GM23338 (cell line): Measurements from ENCODE around the gene KRT1. TPM values are rescaled to one million over a fixed set of nuclear protein-coding genes. Genes with fewer than 3 reads are reported as not detected.
"Not testable (repeated sequence)": the region's sequence is repeated elsewhere in the genome, so short reads cannot be mapped to it uniquely, and the experiment has no call there.

Source experiments
- ATAC-seq: fragments of 200-7000 bp; cut with Tn5 transposase; 3 replicates; pipeline ENCODE4 v1.9.1; 2020
- DNase-seq: peaks from one replicate; pipeline ENCODE4 v3.0.0-alpha.2; 2015; ENCODE audit warnings: low spot score
- H2AFZ ChIP-seq: fragments of 200-600 bp; sonication (generic); 2 replicates; pipeline ENCODE4 v1.8.0; 2016; ENCODE audit warnings: antibody characterized with exemption, mild to moderate bottlenecking, moderate library complexity
- H3F3A ChIP-seq: fragments of 200-600 bp; sonication (generic); replicated peaks from 2 replicates; pipeline ENCODE4 v1.8.0; 2017; ENCODE audit warnings: antibody characterized with exemption, mixed run types, low read depth
- H3K27ac ChIP-seq: fragments of 200-600 bp; sonication (generic); 2 replicates; pipeline ENCODE4 v1.6.1; 2016; ENCODE audit warnings: low read depth
- H3K27me3 ChIP-seq: fragments of 200-600 bp; sonication (generic); 2 replicates; pipeline ENCODE4 v1.8.0; 2016; ENCODE audit warnings: mild to moderate bottlenecking, mixed run types, moderate library complexity; ENCODE audit not compliant: insufficient read depth
- H3K36me3 ChIP-seq: fragments of 200-600 bp; sonication (generic); 2 replicates; pipeline ENCODE4 v1.8.0; 2016; ENCODE audit warnings: mild to moderate bottlenecking; ENCODE audit not compliant: insufficient read depth
- H3K4me1 ChIP-seq: fragments of 200-600 bp; sonication (generic); 2 replicates; pipeline ENCODE4 v1.8.0; 2016; ENCODE audit warnings: mild to moderate bottlenecking, moderate library complexity; ENCODE audit not compliant: insufficient read depth
- H3K4me2 ChIP-seq: fragments of 200-600 bp; sonication (generic); 2 replicates; pipeline ENCODE4 v1.7.1; 2017; ENCODE audit warnings: mixed run types
- H3K4me3 ChIP-seq: fragments of 200-600 bp; sonication (generic); 2 replicates; pipeline ENCODE4 v1.6.1; 2016; ENCODE audit warnings: mixed run types
- H3K79me2 ChIP-seq: fragments of 200-600 bp; sonication (generic); replicated peaks from 2 replicates; pipeline ENCODE4 v1.8.0; 2017; ENCODE audit warnings: mild to moderate bottlenecking; ENCODE audit not compliant: insufficient read depth
- H3K9me2 ChIP-seq: fragments of 200-600 bp; sonication (generic); 2 replicates; pipeline ENCODE4 v1.8.0; 2017; ENCODE audit not compliant: insufficient read depth
- H4K20me1 ChIP-seq: fragments of 200-600 bp; sonication (generic); replicated peaks from 2 replicates; pipeline ENCODE4 v1.8.0; 2017; ENCODE audit warnings: mild to moderate bottlenecking; ENCODE audit not compliant: insufficient read depth
- H3K27ac Mint-ChIP-seq: 2 replicates; pipeline ENCODE4 v1.8.0; 2020; ENCODE audit warnings: inconsistent platforms, mild to moderate bottlenecking, moderate library complexity, mixed read lengths
- H3K27me3 Mint-ChIP-seq: 3 replicates; pipeline ENCODE4 v1.8.0; 2022; ENCODE audit warnings: low read depth, mild to moderate bottlenecking, moderate library complexity, mixed read lengths, inconsistent platforms; ENCODE audit not compliant: insufficient read depth, poor library complexity
- H3K36me3 Mint-ChIP-seq: 3 replicates; pipeline ENCODE4 v1.8.0; 2021; ENCODE audit warnings: low read depth, mild to moderate bottlenecking, inconsistent platforms, moderate library complexity, mixed read lengths
- H3K4me1 Mint-ChIP-seq: 3 replicates; pipeline ENCODE4 v1.8.0; 2020; ENCODE audit warnings: mild to moderate bottlenecking, inconsistent platforms, mixed read lengths
- H3K4me3 Mint-ChIP-seq: 3 replicates; pipeline ENCODE4 v1.8.0; 2021; ENCODE audit warnings: moderate library complexity, mild to moderate bottlenecking, inconsistent platforms, mixed read lengths
- H3K9me3 Mint-ChIP-seq: 3 replicates; pipeline ENCODE4 v1.8.0; 2020; ENCODE audit warnings: moderate library complexity, mild to moderate bottlenecking, inconsistent platforms, mixed read lengths
- EZH2 ChIP-seq: fragments of 200-600 bp; sonication (generic); IDR thresholded peaks from one replicate; pipeline ENCODE4 v1.8.0; 2017; ENCODE audit warnings: antibody characterized with exemption, mild to moderate bottlenecking, low read depth; ENCODE audit not compliant: unreplicated experiment
- JUNB ChIP-seq: IDR thresholded peaks from one replicate; pipeline ENCODE4 v1.6.1; 2016; ENCODE audit warnings: antibody characterized with exemption; ENCODE audit not compliant: unreplicated experiment
- NANOG ChIP-seq: IDR thresholded peaks from 2 replicates; pipeline ENCODE4 v1.6.1; 2016; ENCODE audit warnings: antibody characterized with exemption, borderline replicate concordance
- POLR2AphosphoS5 ChIP-seq: IDR thresholded peaks from 2 replicates; pipeline ENCODE4 v1.6.1; 2016; ENCODE audit warnings: antibody characterized with exemption, low read depth
- ZNF114 ChIP-seq: fragments of 250-450 bp; sonication (Bioruptor Pico); IDR thresholded peaks from 2 replicates; pipeline ENCODE4 v1.5.0; 2020; ENCODE audit warnings: mild to moderate bottlenecking, moderate library complexity
- polyA plus RNA-seq: library from polyadenylated mRNA; unstranded; fragments of >200 nt; fragmentation: Nextera tagmentation; extraction: Ambion mirVana; gene quantifications from 2 replicates; pipeline ENCODE4 v1.2.1, GENCODE V29; 2016
- total RNA-seq: library from RNA; depleted of rRNA; stranded (reverse); fragments of >200 nt; shearing (Covaris generic); gene quantifications from 2 replicates; pipeline ENCODE4 v1.2.3, GENCODE V29; 2014
- TF ChIP-seq, protein P1 (sequence below): fragments of 250-450 bp; sonication (Bioruptor Pico); IDR thresholded peaks from 2 replicates; pipeline ENCODE4 v1.5.0; 2020; ENCODE audit warnings: mild to moderate bottlenecking, moderate library complexity
- TF ChIP-seq, protein P2 (sequence below): IDR thresholded peaks from 2 replicates; pipeline ENCODE4 v1.6.1; 2016; ENCODE audit warnings: antibody characterized with exemption

The KRT1 gene
- total and polyA plus RNA-seq, 2 experiments from 2014 or later = not detected

- no peak for ATAC-seq
- no peak overlapping the region for H3K4me3 ChIP-seq
- no peak for DNase-seq
Measured at GRCh38 chr12:52670506-52670905, 9.7 kb downstream of the KRT1 start.

GRCh38 chr12:52669941-52670340, 10.3 kb downstream of the KRT1 start:
- H3K4me1 Mint-ChIP-seq = not testable (repeated sequence)

More at GRCh38 chr12:52670506-52670905, 9.7 kb downstream of the KRT1 start:
- Histone ChIP-seq H3K4me2 (no peak overlapping the region), H3K79me2 (no peaks in the 10 kb centered on the region), H3K36me3 (no peaks in the 10 kb centered on the region), H3K27me3 (no peaks in the 10 kb centered on the region), H3F3A (no peaks in the 10 kb centered on the region), H3K27ac (no peak overlapping the region), H3K4me1 (no peaks in the 10 kb centered on the region), H4K20me1 (no peaks in the 10 kb centered on the region), H2AFZ (no peak overlapping the region), H3K9me2 (no peaks in the 10 kb centered on the region)
- H3K9me3 Mint-ChIP-seq = no peaks in the 10 kb centered on the region
- H3K4me1 Mint-ChIP-seq = no peaks in the 10 kb centered on the region
- no peaks in the 10 kb centered on the region for H3K27me3 Mint-ChIP-seq
- no peak overlapping the region for H3K27ac Mint-ChIP-seq
- H3K36me3 Mint-ChIP-seq = no peaks in the 10 kb centered on the region
- TF ChIP-seq JUNB (no peak), NANOG (no peak), EZH2 (no peak), ZNF114 (no peak), POLR2AphosphoS5 (no peak)
- TF ChIP-seq, protein P1, sequence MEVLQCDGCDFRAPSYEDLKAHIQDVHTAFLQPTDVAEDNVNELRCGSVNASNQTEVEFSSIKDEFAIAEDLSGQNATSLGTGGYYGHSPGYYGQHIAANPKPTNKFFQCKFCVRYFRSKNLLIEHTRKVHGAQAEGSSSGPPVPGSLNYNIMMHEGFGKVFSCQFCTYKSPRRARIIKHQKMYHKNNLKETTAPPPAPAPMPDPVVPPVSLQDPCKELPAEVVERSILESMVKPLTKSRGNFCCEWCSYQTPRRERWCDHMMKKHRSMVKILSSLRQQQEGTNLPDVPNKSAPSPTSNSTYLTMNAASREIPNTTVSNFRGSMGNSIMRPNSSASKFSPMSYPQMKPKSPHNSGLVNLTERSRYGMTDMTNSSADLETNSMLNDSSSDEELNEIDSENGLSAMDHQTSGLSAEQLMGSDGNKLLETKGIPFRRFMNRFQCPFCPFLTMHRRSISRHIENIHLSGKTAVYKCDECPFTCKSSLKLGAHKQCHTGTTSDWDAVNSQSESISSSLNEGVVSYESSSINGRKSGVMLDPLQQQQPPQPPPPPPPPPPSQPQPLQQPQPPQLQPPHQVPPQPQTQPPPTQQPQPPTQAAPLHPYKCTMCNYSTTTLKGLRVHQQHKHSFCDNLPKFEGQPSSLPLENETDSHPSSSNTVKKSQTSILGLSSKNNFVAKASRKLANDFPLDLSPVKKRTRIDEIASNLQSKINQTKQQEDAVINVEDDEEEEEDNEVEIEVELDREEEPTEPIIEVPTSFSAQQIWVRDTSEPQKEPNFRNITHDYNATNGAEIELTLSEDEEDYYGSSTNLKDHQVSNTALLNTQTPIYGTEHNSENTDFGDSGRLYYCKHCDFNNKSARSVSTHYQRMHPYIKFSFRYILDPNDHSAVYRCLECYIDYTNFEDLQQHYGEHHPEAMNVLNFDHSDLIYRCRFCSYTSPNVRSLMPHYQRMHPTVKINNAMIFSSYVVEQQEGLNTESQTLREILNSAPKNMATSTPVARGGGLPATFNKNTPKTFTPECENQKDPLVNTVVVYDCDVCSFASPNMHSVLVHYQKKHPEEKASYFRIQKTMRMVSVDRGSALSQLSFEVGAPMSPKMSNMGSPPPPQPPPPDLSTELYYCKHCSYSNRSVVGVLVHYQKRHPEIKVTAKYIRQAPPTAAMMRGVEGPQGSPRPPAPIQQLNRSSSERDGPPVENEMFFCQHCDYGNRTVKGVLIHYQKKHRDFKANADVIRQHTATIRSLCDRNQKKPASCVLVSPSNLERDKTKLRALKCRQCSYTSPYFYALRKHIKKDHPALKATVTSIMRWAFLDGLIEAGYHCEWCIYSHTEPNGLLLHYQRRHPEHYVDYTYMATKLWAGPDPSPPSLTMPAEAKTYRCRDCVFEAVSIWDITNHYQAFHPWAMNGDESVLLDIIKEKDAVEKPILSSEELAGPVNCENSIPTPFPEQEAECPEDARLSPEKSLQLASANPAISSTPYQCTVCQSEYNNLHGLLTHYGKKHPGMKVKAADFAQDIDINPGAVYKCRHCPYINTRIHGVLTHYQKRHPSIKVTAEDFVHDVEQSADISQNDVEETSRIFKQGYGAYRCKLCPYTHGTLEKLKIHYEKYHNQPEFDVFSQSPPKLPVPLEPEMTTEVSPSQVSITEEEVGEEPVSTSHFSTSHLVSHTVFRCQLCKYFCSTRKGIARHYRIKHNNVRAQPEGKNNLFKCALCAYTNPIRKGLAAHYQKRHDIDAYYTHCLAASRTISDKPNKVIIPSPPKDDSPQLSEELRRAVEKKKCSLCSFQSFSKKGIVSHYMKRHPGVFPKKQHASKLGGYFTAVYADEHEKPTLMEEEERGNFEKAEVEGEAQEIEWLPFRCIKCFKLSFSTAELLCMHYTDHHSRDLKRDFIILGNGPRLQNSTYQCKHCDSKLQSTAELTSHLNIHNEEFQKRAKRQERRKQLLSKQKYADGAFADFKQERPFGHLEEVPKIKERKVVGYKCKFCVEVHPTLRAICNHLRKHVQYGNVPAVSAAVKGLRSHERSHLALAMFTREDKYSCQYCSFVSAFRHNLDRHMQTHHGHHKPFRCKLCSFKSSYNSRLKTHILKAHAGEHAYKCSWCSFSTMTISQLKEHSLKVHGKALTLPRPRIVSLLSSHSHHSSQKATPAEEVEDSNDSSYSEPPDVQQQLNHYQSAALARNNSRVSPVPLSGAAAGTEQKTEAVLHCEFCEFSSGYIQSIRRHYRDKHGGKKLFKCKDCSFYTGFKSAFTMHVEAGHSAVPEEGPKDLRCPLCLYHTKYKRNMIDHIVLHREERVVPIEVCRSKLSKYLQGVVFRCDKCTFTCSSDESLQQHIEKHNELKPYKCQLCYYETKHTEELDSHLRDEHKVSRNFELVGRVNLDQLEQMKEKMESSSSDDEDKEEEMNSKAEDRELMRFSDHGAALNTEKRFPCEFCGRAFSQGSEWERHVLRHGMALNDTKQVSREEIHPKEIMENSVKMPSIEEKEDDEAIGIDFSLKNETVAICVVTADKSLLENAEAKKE (CRISPR knock-in tag) = no peak
- TF ChIP-seq, protein P2, sequence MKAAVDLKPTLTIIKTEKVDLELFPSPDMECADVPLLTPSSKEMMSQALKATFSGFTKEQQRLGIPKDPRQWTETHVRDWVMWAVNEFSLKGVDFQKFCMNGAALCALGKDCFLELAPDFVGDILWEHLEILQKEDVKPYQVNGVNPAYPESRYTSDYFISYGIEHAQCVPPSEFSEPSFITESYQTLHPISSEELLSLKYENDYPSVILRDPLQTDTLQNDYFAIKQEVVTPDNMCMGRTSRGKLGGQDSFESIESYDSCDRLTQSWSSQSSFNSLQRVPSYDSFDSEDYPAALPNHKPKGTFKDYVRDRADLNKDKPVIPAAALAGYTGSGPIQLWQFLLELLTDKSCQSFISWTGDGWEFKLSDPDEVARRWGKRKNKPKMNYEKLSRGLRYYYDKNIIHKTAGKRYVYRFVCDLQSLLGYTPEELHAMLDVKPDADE = no peak
- no peak overlapping the region for H3K4me3 Mint-ChIP-seq

More at GRCh38 chr12:52669941-52670340, 10.3 kb downstream of the KRT1 start:
- H3K4me3 ChIP-seq, H3K36me3 ChIP-seq, ATAC-seq, H3K9me2 ChIP-seq, H3K4me2 ChIP-seq, DNase-seq, H3K4me1 ChIP-seq, H2AFZ ChIP-seq, H3K4me3 Mint-ChIP-seq, H3K79me2 ChIP-seq, H3K36me3 Mint-ChIP-seq, H3K27me3 ChIP-seq, H4K20me1 ChIP-seq, H3F3A ChIP-seq, H3K27ac ChIP-seq, H3K27ac Mint-ChIP-seq, H3K27me3 Mint-ChIP-seq, H3K9me3 Mint-ChIP-seq: not testable (repeated sequence)
